Tibial artery (tissue), 4 donors: Measurements from ENCODE around the gene N4BP2.

Experiments
- DNase-seq, 2 donors: peaks; one replicate each; pipeline ENCODE4 v3.0.0-alpha.2; 2019
- H3K27ac ChIP-seq, 2 donors: fragments of 200-600 bp; sonication (generic) in 1 of 2; 1 replicate in 1 of 2; 2 replicates in 1 of 2; pipeline ENCODE4 v1.5.1; 2018 to 2019; ENCODE audit warnings: mild to moderate bottlenecking in 1 of 2
- H3K27me3 ChIP-seq, 2 donors: fragments of 200-600 bp; sonication (generic) in 1 of 2; one replicate each; pipeline versions ENCODE4 v1.5.1 to v1.6.0; 2016 to 2019
- H3K36me3 ChIP-seq, 3 donors: fragments of 200-600 bp; sonication (generic) in 2 of 3; one replicate each; pipeline ENCODE4 v1.5.1; 2016 to 2019; ENCODE audit warnings: mild to moderate bottlenecking in 2 of 3
- H3K4me1 ChIP-seq, 4 donors: fragments of 200-600 bp; sonication (generic) in 2 of 4; 1 replicate in 3 of 4; 2 replicates in 1 of 4; pipeline ENCODE4 v1.5.1; 2016 to 2019
- H3K4me3 ChIP-seq, 2 donors: fragments of 200-600 bp; sonication (generic) in 1 of 2; 1 replicate in 1 of 2; 2 replicates in 1 of 2; pipeline ENCODE4 v1.5.1; 2018 to 2019; ENCODE audit warnings: mild to moderate bottlenecking in 2 of 2
- H3K9me3 ChIP-seq, 3 donors: fragments of 200-600 bp; sonication (generic) in 1 of 3; one replicate each; pipeline ENCODE4 v1.5.1; 2016 to 2019
- CTCF ChIP-seq, 2 experiments: fragments of 200-600 bp in 1 of 2; fragments of 450-650 bp in 1 of 2; IDR thresholded peaks; one replicate each; pipeline ENCODE4 v1.5.1; 2017 to 2019; ENCODE audit warnings: antibody characterized with exemption in 2 of 2, mild to moderate bottlenecking in 1 of 2, moderate library complexity in 1 of 2
- intact Hi-C: fragments of 100-400 bp; cut with DNase I; formaldehyde crosslinking; loops from one replicate; pipeline ENCODE4 v1.15.0; 2023; ENCODE audit warnings: low total_unique reads

The N4BP2 gene

DNA sequence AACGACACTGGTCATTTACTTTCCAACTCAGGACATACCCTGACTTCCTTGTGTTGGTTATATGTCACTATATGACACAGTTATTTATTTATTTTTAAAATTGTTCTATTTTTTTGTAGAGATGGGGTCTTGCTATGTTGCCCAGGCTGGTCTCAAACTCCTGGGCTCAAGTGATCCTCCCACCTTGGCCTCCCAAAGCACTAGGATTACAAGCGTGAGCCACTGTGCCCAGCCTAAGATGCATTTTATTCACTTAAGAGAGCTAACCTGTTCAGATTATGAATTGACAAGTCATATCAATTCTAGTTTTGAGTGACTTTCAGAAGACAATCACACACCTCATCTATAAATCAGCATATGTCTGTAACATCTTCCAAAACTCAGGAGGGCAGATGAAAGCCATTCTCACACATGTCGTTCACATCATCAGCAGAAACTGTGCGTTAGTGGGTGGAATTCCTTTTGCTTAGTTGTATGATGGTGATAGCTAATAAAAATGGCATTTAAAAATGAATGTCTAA, 130.8 kb downstream of the N4BP2 start:
- no peak for DNase-seq
- Histone ChIP-seq H3K27ac (no peak overlapping the region), H3K36me3 (no peaks in the 10 kb centered on the region), H3K9me3 (no peaks in the 10 kb centered on the region), H3K4me3 (no peak overlapping the region), H3K27me3 (no peaks in the 10 kb centered on the region), H3K4me1 (no peaks in the 10 kb centered on the region)
- no peak for TF ChIP-seq CTCF (IDR thresholded peaks at IDR 0.05)
- intact Hi-C loops, result no loop called here

- Histone ChIP-seq H3K9me3 (no peaks in the 10 kb centered on the region), H3K4me1 (no peaks in the 10 kb centered on the region), H3K36me3 (no peaks in the 10 kb centered on the region), H3K4me3 (no peak overlapping the region), H3K27ac (no peak overlapping the region), H3K27me3 (peaks cover 0 to 5% of the 10 kb centered on the region in 2 donors)
- intact Hi-C loops, result no loop called here
- no peak for DNase-seq
- TF ChIP-seq CTCF (IDR thresholded peaks at IDR 0.05), result no peak
Measured at GRCh38 chr4:40190019-40190418, 133.4 kb downstream of the N4BP2 start.

DNA sequence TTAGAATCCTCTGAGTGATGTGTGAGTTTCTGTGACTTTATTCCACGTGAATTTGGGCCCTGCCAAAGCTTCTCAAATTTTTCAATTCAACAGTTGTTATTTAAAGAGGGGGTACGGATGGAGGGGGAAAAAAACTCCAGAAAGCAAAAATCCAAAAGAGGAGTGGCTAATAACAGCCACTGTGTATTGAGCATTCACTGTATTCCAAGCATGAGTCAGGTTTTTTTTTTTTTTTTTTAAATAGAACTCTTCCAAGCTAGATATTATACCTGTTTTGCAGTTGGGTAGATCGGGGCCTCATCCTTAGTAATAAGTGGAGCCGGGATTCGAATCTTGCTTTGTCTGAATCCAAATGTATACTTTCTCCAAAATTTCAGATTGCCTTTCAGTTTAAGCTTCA, 133.8 kb downstream of the N4BP2 start:
- no peak for DNase-seq
- no peaks in the 10 kb centered on the region for H3K36me3 ChIP-seq
- no peak overlapping the region for H3K4me3 ChIP-seq
- H3K9me3 ChIP-seq, result no peaks in the 10 kb centered on the region
- H3K27me3 ChIP-seq, result peaks cover 0 to 7% of the 10 kb centered on the region in 2 donors
- intact Hi-C loops, result no loop called here
- H3K27ac ChIP-seq, result no peak overlapping the region
- H3K4me1 ChIP-seq, result no peaks in the 10 kb centered on the region
- no peak for TF ChIP-seq CTCF (IDR thresholded peaks at IDR 0.05)

DNA sequence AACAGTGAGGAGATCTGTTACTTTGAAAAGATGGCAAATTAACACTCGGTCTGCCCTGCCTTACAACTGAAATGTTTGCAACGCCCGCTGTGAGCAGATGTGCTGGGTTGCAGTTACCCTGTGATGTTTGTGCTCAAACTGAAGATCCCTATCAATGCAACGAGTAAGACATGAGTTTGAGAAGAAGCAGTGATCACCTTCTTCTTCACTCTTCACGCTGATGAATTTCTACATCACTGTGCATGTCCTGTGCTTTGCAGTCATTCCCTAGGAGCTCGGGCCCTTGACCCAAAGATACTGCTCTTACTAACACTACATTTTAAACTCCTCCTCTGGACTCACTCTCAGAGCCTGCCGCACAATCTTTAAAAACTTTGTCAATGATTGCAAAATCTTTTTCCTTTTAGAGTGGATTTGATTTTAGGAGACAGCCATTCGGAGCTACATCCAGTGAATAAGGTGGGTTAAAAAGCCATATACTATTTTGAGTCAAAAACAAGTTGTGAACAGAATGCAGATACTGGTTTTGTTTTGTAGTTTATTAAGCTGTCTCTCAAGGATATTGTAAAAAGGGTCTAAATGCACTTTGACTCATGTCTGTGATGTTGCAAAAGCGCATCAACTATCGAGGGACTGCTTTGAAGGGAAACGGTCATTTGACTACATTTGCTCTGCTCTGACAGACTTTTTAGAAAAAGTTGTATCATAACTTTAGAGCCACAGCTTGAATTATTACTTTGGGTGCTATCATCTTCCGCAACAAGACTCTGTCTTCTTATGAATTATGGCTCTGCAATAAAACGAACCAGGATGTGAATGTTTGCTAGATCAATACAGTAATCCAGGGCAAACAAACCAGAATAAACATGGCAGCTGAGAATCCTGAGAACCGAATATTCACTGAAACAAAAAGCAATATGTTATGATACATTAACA, 134.5 kb downstream of the N4BP2 start:
- H3K27ac ChIP-seq, result no peak overlapping the region
- no peak overlapping the region for H3K4me3 ChIP-seq
- peaks cover 0 to 7% of the 10 kb centered on the region in 2 donors for H3K27me3 ChIP-seq
- TF ChIP-seq CTCF (IDR thresholded peaks at IDR 0.05), result no peak
- no peaks in the 10 kb centered on the region for H3K9me3 ChIP-seq
- intact Hi-C loops, result no loop called here
- H3K36me3 ChIP-seq, result no peaks in the 10 kb centered on the region
- no peak for DNase-seq
- H3K4me1 ChIP-seq, result no peaks in the 10 kb centered on the region

GRCh38 chr4:40192114-40193015, 135.7 kb downstream of the N4BP2 start:
- no peaks in the 10 kb centered on the region for H3K36me3 ChIP-seq
- TF ChIP-seq CTCF (IDR thresholded peaks at IDR 0.05), result no peak
- no peak overlapping the region for H3K27ac ChIP-seq
- DNase-seq, result no peak
- H3K4me3 ChIP-seq, result no peak overlapping the region
- no peaks in the 10 kb centered on the region for H3K9me3 ChIP-seq
- intact Hi-C loops, result no loop called here
- H3K27me3 ChIP-seq, result peaks cover 0 to 7% of the 10 kb centered on the region in 2 donors
- H3K4me1 ChIP-seq, result no peaks in the 10 kb centered on the region
